SK-N-MC (cell line): ENCODE measurements around the gene ECHS1.

Experiments
- EZH2 ChIP-seq: fragments of 200-600 bp; sonication (generic); IDR thresholded peaks from one replicate; pipeline ENCODE4 v1.6.1; 2017; ENCODE audit warnings: antibody characterized with exemption
- POLR2AphosphoS5 ChIP-seq: IDR thresholded peaks from 2 replicates; pipeline ENCODE4 v1.6.1; 2012; ENCODE audit warnings: mild to moderate bottlenecking, low read depth, low read length, borderline replicate concordance

DNA sequence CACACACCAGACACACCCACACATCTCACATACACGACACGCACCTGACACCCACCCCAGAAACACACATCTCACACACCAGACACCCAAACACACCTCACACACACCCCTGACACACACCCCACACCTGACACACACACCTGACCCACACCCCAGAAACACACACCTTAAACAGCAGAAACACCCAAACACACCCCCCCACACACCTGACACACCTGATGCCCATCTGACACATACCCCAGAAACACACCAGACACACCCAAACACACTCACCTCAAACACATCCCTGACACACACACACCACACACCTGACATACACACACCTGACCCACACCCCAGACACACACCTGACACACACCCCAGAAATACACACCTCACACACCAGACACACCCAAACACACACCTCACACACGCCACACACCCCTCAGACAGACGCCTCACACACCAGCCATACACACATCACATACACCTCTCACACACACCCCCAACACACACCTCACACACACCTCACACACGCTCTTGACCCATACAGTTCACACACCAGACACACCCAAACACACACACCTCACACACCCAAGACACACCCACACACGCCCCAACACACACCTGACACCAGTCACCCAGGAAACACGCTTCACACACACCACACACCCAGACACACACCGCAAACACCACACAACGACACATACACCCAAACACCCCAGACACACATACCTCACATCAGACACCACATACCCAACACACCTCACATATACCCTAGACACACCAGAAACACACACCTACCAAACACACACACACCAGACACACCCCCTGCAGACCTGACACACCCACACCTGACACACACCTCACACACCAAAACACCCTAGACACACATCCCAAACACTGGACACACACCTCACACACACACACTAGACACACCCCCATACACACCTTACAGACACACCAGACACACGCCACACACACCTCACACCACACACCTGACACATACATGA is 34.8 kb downstream of the ECHS1 start:
- TF ChIP-seq EZH2 (no peak), POLR2AphosphoS5 (no peak)
